Rectal smooth muscle tissue (tissue), 1 donor: ENCODE results near the gene CABP7.

ENCODE experiments used
- H3K27ac ChIP-seq: one replicate; pipeline ENCODE4 v1.7.0; 2013; ENCODE audit warnings: low read depth, low read length, inconsistent platforms
- H3K27me3 ChIP-seq: one replicate; pipeline ENCODE4 v1.7.0; 2013; ENCODE audit warnings: low read length; ENCODE audit not compliant: control insufficient read depth, insufficient read depth
- H3K36me3 ChIP-seq: one replicate; pipeline ENCODE4 v1.7.0; 2013; ENCODE audit warnings: low read length; ENCODE audit not compliant: control insufficient read depth, insufficient read depth
- H3K4me1 ChIP-seq: one replicate; pipeline ENCODE4 v1.7.0; 2013; ENCODE audit warnings: low read length; ENCODE audit not compliant: control insufficient read depth, insufficient read depth
- H3K4me3 ChIP-seq: one replicate; pipeline ENCODE4 v1.7.0; 2013; ENCODE audit warnings: low read length
- H3K9ac ChIP-seq: one replicate; pipeline ENCODE4 v1.7.0; 2013; ENCODE audit warnings: low read length

Gene CABP7

GRCh38 chr22:29717789-29718188 is 2.0 kb upstream of the CABP7 start:
- Histone ChIP-seq H3K9ac (no peak overlapping the region), H3K4me1 (no peaks in the 10 kb centered on the region), H3K4me3 (no peak overlapping the region), H3K27ac (no peak overlapping the region), H3K27me3 (peaks cover 20% of the 10 kb centered on the region), H3K36me3 (no peaks in the 10 kb centered on the region)

GRCh38 chr22:29718949-29719898 is 579 bp upstream of the CABP7 start:
- H3K4me3 ChIP-seq = peak overlapping the region; percentile 27
- peaks cover 20% of the 10 kb centered on the region for H3K27me3 ChIP-seq
- H3K4me1 ChIP-seq = no peaks in the 10 kb centered on the region
- H3K36me3 ChIP-seq = no peaks in the 10 kb centered on the region
- no peak overlapping the region for H3K9ac ChIP-seq
- H3K27ac ChIP-seq = no peak overlapping the region

- Histone ChIP-seq H3K27me3 (peaks cover 20% of the 10 kb centered on the region), H3K4me3 (no peak overlapping the region), H3K4me1 (no peaks in the 10 kb centered on the region), H3K27ac (no peak overlapping the region), H3K36me3 (no peaks in the 10 kb centered on the region), H3K9ac (no peak overlapping the region)
Measured at GRCh38 chr22:29720811-29721323, 1.1 kb downstream of the CABP7 start.

GRCh38 chr22:29722151-29722550 is 2.3 kb downstream of the CABP7 start:
- no peak overlapping the region for H3K27ac ChIP-seq
- peaks cover 20% of the 10 kb centered on the region for H3K27me3 ChIP-seq
- H3K4me3 ChIP-seq = no peak overlapping the region
- H3K36me3 ChIP-seq = no peaks in the 10 kb centered on the region
- no peaks in the 10 kb centered on the region for H3K4me1 ChIP-seq
- H3K9ac ChIP-seq = no peak overlapping the region

GRCh38 chr22:29722587-29722986 is 2.8 kb downstream of the CABP7 start:
- Histone ChIP-seq H3K9ac (no peak overlapping the region), H3K4me1 (no peaks in the 10 kb centered on the region), H3K27ac (no peak overlapping the region), H3K4me3 (no peak overlapping the region), H3K27me3 (peaks cover 20% of the 10 kb centered on the region), H3K36me3 (no peaks in the 10 kb centered on the region)

GRCh38 chr22:29723766-29724165 is 4.0 kb downstream of the CABP7 start:
- H3K27me3 ChIP-seq = peaks cover 18% of the 10 kb centered on the region
- H3K4me1 ChIP-seq = no peaks in the 10 kb centered on the region
- H3K36me3 ChIP-seq = no peaks in the 10 kb centered on the region
- H3K9ac ChIP-seq = no peak overlapping the region
- H3K27ac ChIP-seq = no peak overlapping the region
- H3K4me3 ChIP-seq = no peak overlapping the region

GRCh38 chr22:29724843-29725242 is 5.0 kb downstream of the CABP7 start:
- Histone ChIP-seq H3K27ac (no peak overlapping the region), H3K27me3 (peaks cover 9% of the 10 kb centered on the region), H3K9ac (no peak overlapping the region), H3K4me3 (no peak overlapping the region), H3K36me3 (no peaks in the 10 kb centered on the region), H3K4me1 (no peaks in the 10 kb centered on the region)

- Histone ChIP-seq H3K36me3 (peaks cover 6% of the 10 kb centered on the region), H3K27ac (no peak overlapping the region), H3K27me3 (peaks cover 7% of the 10 kb centered on the region), H3K9ac (no peak overlapping the region), H3K4me3 (no peak overlapping the region), H3K4me1 (no peaks in the 10 kb centered on the region)
Measured at GRCh38 chr22:29726106-29726505, 6.3 kb downstream of the CABP7 start.

GRCh38 chr22:29726512-29727130 is 6.8 kb downstream of the CABP7 start:
- no peak overlapping the region for H3K9ac ChIP-seq
- H3K27ac ChIP-seq = no peak overlapping the region
- no peaks in the 10 kb centered on the region for H3K4me1 ChIP-seq
- peaks cover 6% of the 10 kb centered on the region for H3K36me3 ChIP-seq
- no peak overlapping the region for H3K4me3 ChIP-seq
- peaks cover 1% of the 10 kb centered on the region for H3K27me3 ChIP-seq

- Histone ChIP-seq H3K4me1 (no peaks in the 10 kb centered on the region), H3K36me3 (peaks cover 6% of the 10 kb centered on the region), H3K4me3 (no peak overlapping the region), H3K27ac (no peak overlapping the region), H3K9ac (no peak overlapping the region), H3K27me3 (no peaks in the 10 kb centered on the region)
Measured at GRCh38 chr22:29727131-29727523, 7.3 kb downstream of the CABP7 start.

GRCh38 chr22:29729161-29729560 is 9.4 kb downstream of the CABP7 start:
- no peaks in the 10 kb centered on the region for H3K27me3 ChIP-seq
- H3K9ac ChIP-seq = no peak overlapping the region
- H3K4me1 ChIP-seq = peaks cover 3% of the 10 kb centered on the region
- H3K27ac ChIP-seq = no peak overlapping the region
- H3K4me3 ChIP-seq = no peak overlapping the region
- peaks cover 6% of the 10 kb centered on the region for H3K36me3 ChIP-seq

- Histone ChIP-seq H3K4me1 (peaks cover 3% of the 10 kb centered on the region), H3K27ac (no peak overlapping the region), H3K36me3 (peaks cover 6% of the 10 kb centered on the region), H3K9ac (no peak overlapping the region), H3K4me3 (no peak overlapping the region), H3K27me3 (no peaks in the 10 kb centered on the region)
Measured at GRCh38 chr22:29731058-29731850, 11.5 kb downstream of the CABP7 start.
